Measurements from ENCODE around the gene SGPL1.

SGPL1 gene

DNA sequence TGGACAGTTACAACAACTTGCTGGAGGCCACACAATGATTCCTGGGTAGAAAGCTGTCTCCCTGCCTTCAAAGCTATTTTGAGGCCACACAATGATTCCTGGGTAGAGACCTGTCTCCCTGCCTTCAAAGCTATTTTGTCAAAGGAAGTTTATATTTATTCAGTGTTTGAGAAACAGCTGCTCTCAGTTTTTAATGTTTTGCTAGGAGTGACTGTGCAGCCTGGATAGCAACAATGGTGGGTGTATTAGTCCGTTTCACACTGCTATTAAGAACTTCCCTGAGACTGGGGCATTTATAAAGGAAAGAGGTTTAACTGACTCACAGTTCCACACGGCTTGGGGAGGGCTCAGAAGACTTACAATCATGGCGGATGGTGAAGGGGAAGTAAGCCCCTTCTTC, 3.9 kb upstream of the SGPL1 start:
- DNase-seq = no peak

DNA sequence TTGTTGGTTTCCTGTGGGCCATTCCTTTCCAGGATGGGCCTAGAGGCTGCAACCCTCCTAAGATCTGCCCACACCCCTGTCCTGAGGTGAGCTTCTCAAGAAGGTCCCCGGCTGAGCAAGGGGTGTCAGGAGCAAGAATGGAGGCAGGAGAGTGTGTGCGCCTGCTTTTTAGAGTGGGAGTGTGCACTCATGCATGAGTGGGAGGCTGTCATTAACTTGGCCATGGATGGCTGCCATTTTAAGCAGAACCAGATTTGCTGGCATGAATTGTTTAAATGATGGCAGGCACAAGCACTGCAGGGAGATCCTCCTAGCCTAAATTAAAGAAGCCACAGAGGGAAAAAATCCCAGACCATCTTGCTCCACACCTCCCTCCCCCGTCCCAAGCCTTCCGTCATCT, 2.9 kb upstream of the SGPL1 start:
- DNase-seq = no peak

DNA sequence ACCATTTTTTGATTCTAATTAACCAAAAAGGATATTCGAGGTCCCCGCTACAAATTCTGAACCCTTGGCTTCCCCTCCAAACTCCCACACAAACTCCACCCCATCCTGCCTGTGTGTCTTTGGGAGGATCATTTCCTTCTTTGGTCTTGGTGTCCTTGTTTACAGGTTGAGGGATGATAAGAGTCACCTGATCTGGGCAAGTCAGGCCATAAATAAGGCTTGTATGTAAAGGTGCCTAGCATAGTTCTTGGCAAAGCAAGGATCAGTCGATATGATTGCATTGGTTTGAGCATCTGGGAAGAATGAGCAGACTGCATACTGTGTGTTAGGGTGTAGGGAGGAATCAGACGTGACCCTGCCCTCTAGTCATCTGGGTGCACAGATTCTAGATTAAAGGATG, 1.6 kb upstream of the SGPL1 start:
- no peak for DNase-seq

DNA sequence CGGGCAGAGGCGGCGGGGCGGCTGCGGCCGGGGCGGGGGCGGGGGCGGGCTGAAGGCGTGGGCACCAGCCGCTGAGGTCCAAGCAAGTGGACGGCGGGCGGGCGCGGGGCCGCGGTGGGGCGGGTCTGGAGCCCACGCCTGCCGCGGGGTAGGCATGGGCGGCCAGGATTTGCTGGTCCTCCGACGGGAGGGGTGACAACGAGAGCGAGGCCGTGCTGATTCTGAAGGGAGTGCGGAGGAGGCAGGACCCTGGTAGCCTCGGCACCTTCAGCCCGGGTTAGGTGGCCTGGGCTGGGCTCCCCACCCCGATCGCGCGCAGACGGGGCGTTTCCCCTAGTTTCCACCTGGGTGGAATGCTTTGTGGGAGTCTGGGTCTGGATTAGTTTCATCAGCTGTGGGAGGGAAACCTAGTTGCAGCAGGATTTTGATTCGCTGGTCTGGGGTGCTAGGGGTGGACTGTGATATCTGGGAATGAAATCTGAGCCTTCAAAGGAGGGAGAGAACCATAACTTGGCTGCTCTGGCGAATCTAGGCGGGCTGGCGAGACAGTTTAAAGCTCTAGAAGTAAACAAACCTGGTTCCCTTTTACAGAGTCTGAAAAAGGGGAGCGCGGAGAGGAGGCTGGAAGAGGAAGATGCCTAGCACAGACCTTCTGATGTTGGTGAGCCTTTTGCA, 609 bp downstream of the SGPL1 start:
- DNase-seq = peak; percentile 39

DNA sequence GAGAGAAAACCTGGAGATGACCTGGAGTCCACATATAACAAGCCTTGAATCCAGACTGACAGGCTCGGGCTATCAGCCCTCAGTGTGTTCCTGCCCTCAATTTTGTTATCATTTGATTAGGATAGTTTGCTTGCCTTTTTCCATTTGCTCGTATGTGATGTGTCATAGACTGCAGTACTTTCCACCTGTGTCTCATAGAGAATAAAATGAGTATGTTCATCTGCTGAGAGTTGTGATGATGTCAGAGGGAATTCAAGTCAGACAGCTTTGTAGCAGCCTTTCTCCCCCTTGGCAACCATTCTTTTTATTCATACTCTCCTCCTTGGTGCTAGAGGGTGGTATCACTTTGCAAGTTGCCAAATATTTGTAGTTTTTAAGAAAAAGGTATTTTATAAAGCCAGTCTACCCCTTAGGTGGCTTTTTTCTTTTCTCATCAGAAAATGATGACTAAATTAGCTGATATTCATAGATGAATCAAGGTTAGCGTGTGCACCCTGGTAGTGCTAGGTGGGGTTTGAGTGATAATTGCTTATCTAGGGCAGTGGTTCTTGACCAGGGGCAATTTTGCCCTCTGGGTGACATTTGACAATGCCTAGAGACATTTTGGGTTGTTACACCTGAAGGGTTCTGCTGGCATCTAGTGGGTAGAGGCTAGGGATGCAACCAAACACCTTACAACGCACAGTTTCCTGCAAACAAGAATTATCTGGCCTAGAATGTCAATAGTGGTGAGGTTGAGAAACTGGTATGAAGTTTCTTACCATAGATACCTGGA, 5.4 kb downstream of the SGPL1 start:
- no peak for DNase-seq

DNA sequence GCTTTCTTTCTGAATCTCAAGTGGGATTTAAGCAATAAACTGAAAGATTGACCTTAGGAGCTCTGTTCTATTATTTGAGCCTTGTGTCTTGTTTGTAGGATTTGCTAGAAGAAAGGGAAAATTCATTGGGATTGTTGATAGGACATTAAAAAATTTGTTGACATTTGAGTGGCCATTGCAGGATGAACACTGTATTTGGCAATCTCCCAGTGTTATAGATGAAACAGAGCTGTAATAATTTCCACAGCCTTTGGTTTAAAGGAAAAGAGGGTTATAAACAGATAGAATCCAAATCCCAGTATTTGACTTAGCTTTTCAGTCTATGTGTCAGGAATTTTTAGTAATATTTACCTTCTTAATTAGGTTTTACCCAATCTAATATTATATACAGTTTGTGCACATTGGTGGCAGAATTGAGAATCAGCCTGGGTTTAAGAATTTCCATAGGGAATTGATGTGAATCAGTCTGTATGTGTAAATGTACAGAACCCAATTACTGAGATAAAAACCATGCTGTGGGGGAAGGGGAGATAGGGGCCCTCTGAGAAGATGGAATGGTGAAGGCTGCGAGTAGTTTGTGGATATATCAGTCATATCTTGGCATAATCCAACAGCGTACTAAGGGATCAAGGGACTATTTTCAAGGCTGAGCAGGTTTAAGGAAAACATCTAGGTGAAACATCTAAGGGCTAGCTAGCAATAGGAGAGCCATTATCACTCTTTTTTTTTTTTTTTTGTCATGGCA, 6.5 kb downstream of the SGPL1 start:
- no peak for DNase-seq

DNA sequence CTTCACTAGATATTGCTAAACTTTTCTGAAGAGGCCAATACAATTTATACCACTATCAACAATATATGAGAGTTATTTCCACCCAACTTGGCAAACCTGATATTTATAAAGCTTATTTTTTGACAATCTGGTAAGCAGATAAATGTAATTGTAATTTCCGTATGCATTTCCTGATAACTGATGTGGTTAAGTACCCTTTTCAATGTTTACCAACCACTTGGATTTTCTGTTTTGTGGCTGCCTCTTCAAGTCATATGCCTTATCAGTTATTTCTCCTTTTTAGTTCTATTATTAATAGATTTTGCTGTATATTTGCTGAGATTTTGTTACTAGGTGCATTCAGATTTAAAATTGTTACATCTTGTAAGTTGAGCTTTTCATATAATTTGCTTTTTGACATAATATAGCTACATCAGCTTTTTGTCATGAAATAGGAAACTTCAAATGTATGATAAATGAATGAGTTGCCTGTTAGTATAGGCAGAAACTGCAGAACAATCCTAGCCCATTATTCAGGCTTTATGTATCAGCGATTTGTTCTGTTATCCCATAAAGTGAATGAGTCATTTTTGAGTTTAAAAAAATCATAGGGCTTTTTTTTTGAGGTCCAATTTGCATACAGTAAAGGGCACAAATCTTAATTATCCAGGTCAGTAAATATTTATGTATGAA, 11.5 kb downstream of the SGPL1 start:
- no peak for DNase-seq

DNA sequence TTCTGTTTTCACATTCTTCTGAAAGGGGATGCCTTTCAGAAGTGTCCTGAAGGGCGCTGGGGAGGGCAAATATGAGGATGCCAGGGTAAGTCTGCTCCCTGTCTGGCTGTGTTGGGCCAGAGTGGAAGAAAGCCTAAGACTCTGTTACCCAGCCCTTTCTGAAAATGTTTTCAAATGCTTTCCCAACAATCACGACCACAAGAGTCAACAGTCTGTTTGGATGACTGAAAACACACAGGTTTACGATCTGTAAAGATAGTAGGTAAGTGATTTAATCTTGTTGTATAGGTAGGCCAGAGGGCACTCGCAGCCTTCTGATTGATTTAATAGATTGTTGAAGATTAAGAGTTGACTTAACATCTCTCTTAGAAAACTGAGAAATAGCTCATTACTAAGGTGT, 13.2 kb downstream of the SGPL1 start:
- DNase-seq = no peak

DNA sequence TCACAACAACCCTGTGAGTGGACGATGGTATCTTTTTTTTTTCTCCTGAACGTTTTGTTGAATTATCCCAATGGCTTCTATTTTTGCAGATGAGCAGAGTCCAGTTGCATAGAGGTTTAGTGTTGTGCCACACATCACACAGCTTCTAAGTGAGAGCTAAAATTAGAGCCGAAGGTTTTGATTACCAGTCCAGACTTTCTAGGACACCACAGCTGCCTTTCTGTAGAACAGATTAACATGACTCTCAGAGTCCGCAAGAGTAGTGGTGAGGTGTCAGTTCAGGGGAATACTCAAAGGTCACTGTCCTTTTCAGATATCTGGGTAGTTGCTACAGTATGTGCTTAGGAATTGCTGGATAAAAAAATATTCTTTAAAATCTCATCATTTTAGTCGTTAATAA, 13.8 kb downstream of the SGPL1 start:
- DNase-seq = no peak

DNA sequence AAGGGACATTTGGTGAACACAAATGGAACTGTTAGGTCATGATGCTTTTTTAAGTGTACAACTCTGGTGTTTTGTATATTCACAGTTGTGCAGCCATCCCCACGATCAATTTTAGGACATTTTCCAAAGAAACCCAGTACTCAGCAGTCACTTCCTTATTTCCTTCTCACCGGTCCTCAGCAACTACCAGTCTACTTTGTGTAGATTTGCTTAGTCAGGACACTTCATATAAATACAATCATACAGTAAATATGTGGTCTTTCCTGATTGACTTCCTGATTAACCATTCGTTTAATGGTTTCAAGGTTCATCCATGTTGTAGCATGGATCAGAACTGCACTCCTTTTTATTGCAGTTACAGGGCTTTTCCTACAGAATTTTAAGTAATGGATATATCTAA, 14.4 kb downstream of the SGPL1 start:
- no peak for DNase-seq

DNA sequence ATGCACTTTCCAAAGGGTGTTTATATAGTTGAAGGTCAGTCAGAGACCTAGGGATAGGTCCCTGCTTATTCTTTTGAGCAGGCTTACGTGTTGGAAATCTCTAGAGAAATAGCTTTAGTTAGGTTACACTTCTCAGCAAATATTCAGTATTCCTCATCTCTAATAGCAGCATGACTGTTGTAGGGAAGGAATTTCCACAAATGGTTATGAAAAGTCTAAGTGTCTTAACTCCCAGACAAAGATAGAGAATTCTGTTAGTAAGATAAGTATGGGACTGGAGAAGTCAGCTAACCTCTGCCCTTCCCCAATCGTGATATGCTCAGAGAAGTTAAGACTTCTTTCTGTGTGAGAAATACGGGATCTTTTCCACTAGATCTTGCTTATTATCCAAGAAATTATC, 16.5 kb downstream of the SGPL1 start:
- no peak for DNase-seq

DNA sequence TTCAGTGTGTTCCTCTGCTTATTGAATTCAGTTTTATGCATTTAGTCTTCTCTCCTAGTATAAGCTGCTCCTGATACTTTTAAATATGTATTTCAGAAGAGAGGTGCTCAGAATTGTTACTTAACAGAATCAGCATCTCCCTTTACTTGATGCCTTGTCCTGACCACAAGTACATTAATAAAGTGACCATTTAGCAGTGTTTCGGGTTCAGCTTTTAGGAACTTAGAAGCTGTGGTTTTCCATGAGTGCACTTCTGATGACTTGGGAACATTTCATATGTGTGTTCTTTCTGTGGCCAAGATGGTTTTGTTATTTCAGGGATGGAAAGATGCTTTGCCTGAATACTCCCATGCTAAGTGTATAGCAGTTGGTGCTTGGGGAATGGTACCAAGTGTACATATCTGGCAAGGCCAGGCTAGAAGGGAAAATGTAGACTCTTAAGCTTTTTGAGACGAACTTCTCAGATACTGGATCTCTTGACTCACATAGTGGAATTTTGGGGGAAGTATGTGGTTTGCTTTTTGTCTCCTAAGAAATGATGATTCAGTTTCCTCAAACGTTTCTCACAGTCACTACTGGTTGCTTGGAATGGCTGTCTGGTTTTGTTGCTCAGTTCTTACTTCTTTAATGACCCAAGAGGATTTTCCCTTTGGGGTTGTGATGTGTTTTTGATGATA, 17.2 kb downstream of the SGPL1 start:
- no peak for DNase-seq

DNA sequence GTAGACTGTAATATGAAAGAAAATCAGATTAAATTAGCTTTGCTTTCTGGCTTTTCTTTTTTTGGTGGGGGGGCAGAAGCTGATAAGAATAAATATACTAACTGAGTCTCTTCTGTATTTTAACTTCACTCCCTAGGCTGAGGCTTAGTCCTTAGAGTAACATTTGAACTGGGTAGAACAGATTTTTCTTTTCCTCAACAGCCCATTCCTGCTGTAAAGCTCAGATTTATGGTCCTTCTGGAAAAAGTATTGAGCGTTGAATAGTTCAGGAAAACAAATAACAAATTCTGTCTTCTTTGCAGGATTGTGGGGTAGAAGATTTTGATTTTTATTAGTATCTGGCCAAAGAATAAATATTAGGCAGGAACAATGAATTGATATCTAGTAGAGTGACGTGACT, 17.9 kb downstream of the SGPL1 start:
- no peak for DNase-seq

DNA sequence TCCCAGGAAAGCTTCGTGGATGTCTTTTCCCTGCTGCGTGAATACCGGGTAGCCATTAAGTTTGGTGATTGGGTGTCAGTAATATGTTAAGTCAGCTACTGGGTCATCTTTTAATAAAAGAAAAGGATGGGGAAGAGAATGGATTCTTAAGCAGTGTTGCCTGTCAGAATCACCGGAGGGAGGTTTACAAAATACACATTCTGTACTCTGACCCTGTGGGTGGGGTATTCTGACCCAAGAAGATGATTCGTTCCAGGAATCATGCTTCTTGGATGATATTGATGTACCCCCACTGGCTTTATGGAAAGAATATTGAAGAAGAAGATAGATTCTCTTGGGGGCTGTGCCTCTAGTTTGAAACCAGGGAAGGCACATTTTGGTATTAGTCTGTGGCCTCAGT, 18.3 kb downstream of the SGPL1 start:
- DNase-seq = no peak

DNA sequence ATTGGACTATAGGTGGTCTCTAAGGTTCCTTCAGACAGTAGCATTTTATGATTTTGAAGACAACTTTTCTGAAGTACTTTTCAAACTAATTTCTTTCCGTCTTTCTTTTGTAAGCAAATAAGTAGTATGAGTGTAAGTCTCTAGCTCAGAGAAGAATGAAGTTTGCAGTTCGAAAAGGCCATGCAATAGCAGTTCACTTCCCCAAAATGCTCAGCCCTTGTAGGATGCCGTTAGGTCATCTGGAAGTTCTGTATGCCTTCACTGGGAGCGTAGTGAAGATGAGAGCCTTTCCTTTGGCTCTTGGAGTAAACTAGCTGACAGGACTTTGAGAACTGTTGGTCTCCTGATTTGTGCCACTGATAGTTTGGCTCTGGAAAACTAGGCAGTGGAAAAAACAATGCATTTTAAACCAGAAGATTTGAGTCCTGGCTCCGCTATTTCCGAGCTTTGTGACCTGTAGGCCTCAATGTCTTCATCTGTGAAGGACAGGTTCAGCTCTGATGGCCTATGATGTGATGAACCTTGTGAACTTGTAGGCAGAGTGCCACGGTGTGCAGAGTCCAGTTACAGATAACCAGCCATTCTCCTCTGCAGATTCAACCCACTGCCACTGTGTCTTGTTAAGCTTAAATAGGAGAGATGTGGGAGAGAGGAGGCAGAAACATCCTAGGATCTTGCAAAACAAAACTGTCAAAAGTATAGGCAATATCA, 18.8 kb downstream of the SGPL1 start:
- DNase-seq = no peak

DNA sequence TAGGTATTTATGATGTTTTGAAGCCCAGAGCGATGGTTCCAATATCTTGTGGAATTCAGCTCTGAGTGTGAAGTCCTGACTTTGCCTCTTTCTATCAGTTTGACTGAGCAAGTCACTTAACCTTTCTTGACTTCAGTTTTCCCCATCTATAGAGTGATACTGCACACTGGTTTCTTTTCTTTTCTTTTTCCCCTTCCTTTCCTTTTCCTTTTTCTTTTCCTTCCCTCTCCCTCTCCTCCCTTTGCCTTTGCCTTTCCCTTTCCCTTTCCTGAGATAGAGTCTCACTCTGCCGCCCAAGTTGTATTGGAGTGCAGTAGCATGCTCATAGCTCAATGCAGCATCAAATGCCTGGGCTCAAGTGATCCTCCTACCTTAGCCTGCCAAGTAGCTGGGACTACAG, 20.6 kb downstream of the SGPL1 start:
- no peak for DNase-seq

DNA sequence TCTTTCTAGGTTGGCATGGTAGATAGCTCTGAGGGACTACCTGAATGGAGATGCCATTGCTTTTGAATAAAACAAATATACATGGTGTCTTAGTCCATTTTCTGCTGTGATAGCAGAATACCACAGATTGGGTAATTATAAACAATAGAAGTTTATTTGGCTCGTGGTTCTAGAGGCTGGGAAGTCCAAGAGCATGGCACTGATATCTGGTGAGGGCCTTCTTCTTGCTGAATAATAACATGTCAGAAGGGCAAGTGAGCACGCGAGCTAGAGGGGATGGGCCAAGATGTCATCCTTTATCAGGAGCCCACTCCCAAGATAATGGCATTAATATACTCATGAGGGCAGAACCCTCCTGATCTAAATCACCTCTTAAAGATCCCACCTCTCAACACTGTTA, 21.9 kb downstream of the SGPL1 start:
- no peak for DNase-seq

DNA sequence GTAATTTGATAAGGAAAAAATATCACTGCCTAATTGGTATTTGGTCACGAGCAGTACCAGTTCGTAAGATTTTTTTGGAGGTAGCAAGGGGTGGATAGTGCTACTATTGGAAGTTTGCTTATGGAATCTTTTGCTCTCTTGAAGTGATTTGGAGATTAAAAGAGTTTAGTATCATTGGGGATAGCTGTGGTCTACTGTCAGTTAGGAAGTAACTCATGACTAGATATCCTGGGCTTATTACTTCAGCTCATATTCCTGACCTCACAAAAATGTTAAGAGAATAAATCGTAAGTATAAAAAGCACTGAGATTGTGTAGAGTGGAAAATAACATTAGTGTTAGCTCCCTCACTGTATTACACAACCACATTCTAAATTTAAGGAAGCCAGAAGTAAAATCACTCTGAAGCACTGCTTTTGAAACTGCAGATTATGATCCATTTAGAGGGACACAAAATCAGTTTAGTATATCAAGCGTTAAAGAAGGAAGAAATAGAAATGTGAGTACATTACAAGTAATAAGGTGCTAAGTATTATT, 22.6 kb downstream of the SGPL1 start:
- DNase-seq = no peak

DNA sequence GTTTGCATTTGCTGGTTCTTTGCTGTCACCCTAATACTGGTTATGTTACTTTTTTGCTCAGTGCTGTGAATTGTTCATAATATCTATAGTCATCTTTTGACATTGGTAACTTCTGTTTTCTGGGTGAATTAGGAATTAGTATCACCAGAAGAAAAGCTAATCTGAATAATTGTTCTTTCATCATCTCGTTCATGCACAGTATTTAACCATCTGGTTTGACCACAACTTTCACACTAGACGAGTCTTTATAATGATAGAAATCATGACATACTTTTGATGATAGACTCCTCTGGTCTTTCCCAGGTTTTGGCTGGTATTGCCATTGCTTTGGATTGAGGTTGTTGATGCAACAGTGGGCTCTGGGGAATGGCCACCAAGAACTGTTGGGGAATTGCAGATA, 25.1 kb downstream of the SGPL1 start:
- peak; percentile 8 for DNase-seq

DNA sequence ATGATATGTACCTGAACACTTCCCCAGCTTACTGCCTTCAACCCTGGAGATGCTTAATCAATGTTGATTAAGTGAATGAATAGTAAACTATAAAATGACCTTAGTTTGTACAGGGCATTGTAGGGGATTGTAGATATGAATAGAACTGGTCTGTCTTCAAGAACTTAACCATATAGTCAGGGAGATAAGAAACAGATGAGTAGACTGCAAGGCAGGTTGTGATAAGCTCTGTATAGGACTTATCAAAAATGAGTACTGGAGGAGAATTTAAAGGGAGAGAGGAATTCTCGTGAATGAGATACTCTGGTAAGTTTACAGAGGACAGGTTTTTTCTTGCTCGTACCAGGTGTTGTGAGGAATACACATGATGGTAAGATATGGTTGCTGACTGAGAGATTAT, 27.6 kb downstream of the SGPL1 start:
- DNase-seq = peak; percentile 29

DNA sequence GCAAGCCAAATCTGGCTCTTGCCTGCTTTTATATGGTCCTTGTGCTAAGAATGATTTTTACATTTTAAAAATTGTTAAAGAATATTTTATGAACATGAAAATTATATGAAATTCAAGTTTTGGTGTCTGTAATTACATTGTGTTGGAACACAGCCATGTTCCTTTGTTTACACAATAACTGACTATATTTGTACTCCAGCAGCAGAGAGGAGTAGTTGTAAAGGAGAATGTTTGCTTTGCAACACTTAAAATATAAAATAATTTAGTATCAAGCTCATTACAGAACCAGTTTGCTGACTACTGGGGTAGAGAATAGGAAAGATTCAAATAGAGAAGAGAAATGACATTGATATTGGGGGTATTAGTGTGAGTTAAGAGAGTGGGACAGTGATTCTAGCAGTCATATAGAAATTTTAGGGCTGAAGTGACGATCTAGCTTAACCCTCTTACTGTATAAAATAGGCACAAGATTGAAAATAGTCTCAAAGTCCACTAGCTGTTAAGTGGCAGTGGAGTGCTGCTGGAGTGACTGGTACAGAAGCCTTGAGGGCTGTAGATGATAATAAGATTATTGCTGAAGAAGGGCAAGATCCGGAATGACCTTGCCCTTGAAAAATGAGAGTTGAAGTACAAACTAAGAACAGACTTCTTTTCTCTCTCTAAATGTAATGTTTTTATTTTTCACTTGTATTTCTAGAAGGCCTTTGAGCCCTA, 28.2 kb downstream of the SGPL1 start:
- DNase-seq = no peak
